Left ventricle myocardium superior (tissue), 1 donor: Measurements from ENCODE around the gene TSTD2. TPM values are rescaled to one million over a fixed set of nuclear protein-coding genes. Genes with fewer than 3 reads are reported as not detected.

Experiments used
- ATAC-seq: fragments of 200-7000 bp; cut with Tn5 transposase; one replicate; pipeline ENCODE4 v1.9.1; 2020; ENCODE audit warnings: mild to moderate bottlenecking, moderate library complexity
- DNase-seq: peaks from one replicate; pipeline ENCODE4 v3.0.0-alpha.2; 2020
- intact Hi-C: fragments of 100-400 bp; cut with micrococcal nuclease; formaldehyde crosslinking; loops from one replicate; pipeline ENCODE4 v1.11.0; 2022
- long read RNA-seq: library from polyadenylated mRNA; unstranded; transcript quantifications from one replicate; pipeline ENCODE4 v2.0.0, GENCODE V29; 2021
- total RNA-seq: library from RNA; stranded (reverse); fragmentation: NEBNext Ultra II Directional; extraction: Animal tissue kit (Norgen Biotek cat#: 25700); gene quantifications from one replicate; pipeline ENCODE4 v1.2.1, GENCODE V29; 2021
- donor health status: DM: no; HTN: yes; CAD: no; lungs with severe emphysema.

The TSTD2 gene
- 25.9 TPM for total RNA-seq
- long read RNA-seq, full-length matches to known transcripts: 27 of 37 reads
- long read RNA-seq, partial matches to known transcripts: 6 of 37 reads
- long read RNA-seq, other reads (novel, unspliced or antisense): 4 of 37 reads

DNA sequence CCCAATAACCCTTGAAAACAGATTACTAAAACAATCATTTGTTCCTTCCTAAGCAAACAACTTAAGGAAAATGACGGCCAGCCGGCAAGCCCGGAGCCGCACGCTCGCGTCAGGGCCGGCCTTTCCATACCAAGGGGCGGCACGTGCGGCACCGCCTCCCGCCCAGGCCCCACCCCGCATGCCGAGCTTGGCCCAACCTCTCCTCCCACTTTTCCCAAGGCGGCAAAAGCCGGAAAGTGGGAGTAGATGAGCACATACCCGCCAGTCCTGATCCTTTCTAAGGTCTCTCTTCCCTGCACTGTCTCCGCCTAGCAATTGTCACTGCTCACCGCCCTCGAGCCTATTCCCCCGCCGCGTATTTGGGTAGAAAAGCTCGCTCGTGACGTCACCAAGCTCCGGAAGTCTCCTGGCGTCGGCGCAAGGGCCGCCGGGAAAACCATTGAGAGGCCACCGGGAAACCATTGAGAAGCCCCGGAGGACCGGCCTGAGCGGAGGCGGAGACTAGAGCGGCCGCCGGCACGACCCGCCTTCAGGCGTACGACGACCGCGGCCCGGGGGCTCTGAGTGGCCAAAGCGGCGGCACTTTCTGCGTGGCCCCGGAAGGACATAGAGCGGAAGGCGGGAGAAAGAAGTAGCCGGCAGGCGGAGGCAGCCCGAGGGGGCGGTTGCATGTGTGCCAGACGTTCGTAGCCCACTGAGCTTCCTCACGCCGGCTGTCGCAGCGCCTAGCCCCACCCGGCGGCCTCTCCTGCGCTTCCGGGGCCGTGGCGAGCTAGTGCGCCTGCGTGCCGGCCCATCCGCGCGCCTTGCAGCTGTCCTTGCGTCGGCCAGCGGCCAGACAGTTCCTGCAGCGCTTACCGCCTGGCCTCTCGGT is at the start of gene TSTD2, which contains the start of gene NCBP1:
TSS of gene TSTD2 (minus strand) at position 384 of the 874 bp plus-strand sequence. CDS start 5,806 bp downstream, outside the sequence.
TSS of gene NCBP1 (plus strand) at position 837 of the 874 bp plus-strand sequence. CDS start 61 bp downstream, outside the sequence.
- peak; percentile 99 for DNase-seq
- peak; percentile 93 for ATAC-seq
- intact Hi-C loops: loop anchor here (10.0 kb wide), 1 partner anchor 62 kb away; the partner anchor contains the start of gene XPA

DNA sequence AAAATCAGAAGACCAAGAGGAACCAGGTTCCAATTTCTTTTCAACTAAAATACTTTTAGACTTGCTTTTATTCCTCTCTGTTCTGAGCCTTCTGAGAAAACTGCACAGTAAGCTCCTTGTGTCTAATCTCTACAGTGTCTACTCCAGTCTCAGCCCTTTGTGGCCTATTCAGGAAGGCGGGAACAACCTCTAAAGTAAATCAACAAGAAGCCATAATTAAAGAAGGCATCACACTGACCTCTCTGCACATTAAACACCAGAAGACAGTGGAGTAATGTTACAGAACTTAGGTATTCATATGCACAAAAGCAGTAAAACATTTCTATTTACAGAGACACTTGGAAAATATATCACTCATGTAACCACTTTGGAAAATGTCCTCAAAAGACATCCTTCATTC is 49.1 kb upstream of the TSTD2 start:
- DNase-seq: no peak
- intact Hi-C loops: no loop called here
- no peak for ATAC-seq

DNA sequence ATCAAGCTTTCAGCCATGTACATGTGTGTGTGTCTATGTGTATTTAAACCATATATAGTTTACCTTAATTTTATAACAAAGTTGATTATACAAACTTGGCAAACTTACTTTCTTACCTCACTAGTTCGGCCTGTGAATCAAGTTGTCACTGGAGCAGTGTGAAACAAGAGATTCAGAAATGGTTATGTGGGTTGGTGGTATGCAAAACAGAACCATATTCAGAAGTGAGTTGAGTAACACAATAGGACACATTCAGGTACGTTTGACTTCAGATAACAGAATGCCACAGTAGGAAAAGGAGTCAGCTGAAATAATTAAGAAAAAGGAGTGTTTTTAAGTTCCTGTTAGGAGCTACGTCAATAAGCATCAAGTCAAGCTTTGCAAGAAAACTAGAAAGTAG is 42.5 kb upstream of the TSTD2 start:
- ATAC-seq (no peak), DNase-seq (no peak)
- intact Hi-C loops: no loop called here

GRCh38 chr9:97673922-97674321 is 40.8 kb upstream of the TSTD2 start:
- no peak for ATAC-seq
- intact Hi-C loops: no loop called here
- no peak for DNase-seq

- ATAC-seq: no peak
- intact Hi-C loops: no loop called here
- DNase-seq: no peak
These were observed 39.2 kb upstream of the TSTD2 start for GRCh38 chr9:97672403-97672802.

DNA sequence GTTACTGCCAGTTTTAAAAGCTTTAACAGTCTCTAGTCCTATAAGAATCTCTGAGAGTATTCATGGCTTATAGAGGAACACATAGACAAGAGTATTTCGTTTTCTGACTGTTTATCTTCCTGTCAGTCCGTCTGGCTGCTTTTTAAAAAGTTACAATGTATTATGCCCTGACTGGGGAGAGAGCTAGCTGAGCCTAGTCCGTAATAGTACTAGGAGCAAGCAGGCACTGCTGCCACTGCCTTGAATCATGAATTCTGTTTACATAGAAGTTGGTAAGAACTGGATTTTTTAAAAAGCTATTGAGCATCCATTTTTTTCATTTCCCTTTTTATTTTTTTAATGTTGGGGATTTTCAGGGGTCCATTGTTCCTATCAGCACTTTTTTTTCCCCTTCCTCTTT is 37.4 kb upstream of the TSTD2 start:
- DNase-seq: no peak
- ATAC-seq: no peak
- intact Hi-C loops: no loop called here

GRCh38 chr9:97668485-97668884 is 35.3 kb upstream of the TSTD2 start:
- intact Hi-C loops: no loop called here
- DNase-seq (no peak), ATAC-seq (no peak)

- ATAC-seq (no peak), DNase-seq (no peak)
- intact Hi-C loops: no loop called here
These were observed 33.9 kb upstream of the TSTD2 start for GRCh38 chr9:97666907-97667686.

GRCh38 chr9:97665742-97666141 is 32.6 kb upstream of the TSTD2 start:
- intact Hi-C loops: no loop called here
- ATAC-seq (no peak), DNase-seq (no peak)

DNA sequence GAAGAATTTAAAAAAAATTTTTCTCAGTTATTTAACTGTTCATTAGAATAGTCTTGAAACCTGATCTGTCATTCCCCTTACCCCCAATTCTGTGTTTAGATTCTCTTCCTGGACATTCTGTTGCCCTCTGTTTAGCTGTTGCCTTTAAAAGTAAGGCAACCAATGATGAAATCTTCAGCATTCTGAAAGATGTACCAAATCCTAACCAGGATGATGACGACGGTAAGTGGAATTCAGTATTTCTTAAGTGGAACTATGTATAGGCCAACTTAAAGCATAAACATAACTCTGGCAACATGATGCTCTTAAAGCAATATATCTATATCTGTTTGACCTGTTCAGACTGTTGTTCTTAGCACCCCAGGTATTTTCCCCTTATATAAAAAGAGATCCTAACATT is 27.7 kb upstream of the TSTD2 start:
- intact Hi-C loops: no loop called here
- ATAC-seq: no peak

DNA sequence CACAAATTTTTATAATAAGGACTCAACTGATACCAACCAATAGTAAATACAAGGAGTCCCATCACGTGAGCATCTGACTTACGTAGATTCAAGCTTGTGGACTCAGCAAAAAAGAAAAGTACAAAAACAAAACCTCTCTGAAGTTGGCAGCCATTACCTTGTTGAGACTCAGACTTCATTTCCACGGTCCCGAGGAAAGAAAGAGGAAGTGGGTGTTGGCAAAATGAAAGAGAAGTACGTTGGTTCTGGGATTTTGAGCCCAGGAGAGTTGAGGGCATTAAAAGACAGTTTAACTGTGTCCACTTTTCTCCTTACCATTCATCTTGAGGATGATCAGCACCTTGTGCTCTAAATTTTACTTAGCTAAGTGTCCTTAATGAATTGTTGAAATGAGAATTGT is 27.2 kb upstream of the TSTD2 start:
- ATAC-seq (no peak), DNase-seq (no peak)
- intact Hi-C loops: no loop called here

More for the DNA sequence above, 27.7 kb upstream of the TSTD2 start:
- DNase-seq: no peak

GRCh38 chr9:97659771-97660170 is 26.6 kb upstream of the TSTD2 start:
- no peak for ATAC-seq
- DNase-seq: no peak
- intact Hi-C loops: no loop called here

DNA sequence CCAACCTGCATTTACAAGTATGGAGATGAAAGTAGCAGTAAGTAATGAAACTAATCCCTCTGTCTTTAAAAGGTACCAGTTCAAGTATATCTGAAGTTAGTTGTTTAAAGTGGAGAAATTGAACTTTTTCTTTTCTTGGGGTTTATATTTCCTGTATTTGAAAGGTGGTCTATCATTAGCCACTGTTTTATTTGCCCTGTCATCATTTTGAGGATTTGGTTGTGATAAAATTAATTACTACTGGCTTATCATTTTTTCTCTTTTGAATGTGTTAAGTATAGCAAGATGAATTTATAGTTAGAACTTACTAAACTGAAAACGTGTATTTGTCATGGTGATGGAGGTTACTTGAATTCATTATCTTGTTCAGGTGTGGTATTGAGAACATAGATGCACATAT is 25.5 kb upstream of the TSTD2 start:
- intact Hi-C loops: no loop called here
- DNase-seq (no peak), ATAC-seq (no peak)

DNA sequence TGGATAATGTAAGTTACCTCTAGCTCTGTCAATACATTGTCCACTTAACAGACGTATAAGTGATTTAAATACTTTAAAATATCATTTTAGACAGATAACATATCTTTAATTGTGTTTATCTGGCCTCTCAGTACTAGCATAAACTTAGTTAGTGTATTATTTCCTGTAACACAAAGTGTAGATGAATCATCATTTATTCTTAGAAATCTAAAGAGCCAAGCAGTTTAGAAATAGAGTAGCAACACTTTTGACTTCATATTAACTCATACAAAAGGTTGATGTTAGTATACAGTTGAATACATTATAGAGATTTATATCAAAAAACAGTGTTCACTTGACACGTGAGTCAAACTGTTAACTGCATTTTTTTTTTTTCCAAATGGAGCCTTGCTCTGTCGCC is 18.5 kb upstream of the TSTD2 start:
- intact Hi-C loops: no loop called here
- peak; percentile 63 for ATAC-seq
- no peak for DNase-seq

DNA sequence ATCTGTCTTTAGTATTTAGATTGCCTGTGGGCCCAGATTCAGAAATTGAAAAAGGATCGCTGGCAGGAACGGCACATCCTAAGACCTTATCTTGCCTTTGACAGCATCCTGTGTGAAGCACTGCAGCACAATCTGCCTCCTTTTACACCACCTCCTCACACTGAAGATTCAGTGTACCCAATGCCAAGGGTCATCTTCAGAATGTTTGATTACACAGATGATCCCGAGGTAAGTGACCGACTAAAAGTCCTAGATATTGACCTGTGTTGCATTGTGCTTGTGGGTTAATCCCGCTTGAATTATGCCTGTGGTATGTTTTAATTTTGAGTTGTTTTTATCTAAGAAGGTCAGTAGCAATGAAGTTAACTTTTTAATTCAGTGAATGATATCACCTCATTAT is 14.8 kb upstream of the TSTD2 start:
- no peak for DNase-seq
- no peak for ATAC-seq
- intact Hi-C loops: no loop called here

GRCh38 chr9:97645720-97646119 is 12.6 kb upstream of the TSTD2 start:
- DNase-seq (no peak), ATAC-seq (no peak)
- intact Hi-C loops: no loop called here

- DNase-seq (no peak), ATAC-seq (peak; percentile 37)
- intact Hi-C loops: no loop called here
These were observed 7.2 kb upstream of the TSTD2 start for GRCh38 chr9:97640325-97640724.

GRCh38 chr9:97638666-97639065 is 5.5 kb upstream of the TSTD2 start:
- DNase-seq: no peak
- no peak for ATAC-seq
- intact Hi-C loops: loop anchor here (10.0 kb wide), 1 partner anchor 56 kb away; the partner anchor contains the start of gene XPA

- intact Hi-C loops: loop anchor here (10.0 kb wide), 1 partner anchor 58 kb away; the partner anchor contains the start of gene XPA
- ATAC-seq (no peak), DNase-seq (no peak)
These were observed 3.7 kb upstream of the TSTD2 start for GRCh38 chr9:97636903-97637302.

DNA sequence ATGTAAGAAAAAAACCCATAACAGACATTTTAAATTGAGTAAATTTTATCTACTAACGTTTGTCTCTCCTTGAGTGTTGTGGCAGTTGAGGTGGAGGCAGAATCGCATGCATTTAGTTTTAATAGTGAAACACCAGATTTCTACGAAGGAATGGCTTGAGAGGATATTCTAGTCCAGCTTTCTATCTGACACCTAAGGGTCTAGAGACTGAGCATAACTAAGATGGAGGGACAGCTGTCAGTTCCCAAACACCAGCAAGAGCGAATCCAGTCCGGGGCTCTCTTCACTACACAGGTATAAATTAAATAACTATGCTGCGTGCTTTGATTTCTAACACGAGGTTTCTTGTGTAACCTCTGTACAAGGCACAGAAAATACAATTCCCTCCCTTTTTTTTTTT is 1.9 kb upstream of the TSTD2 start:
- intact Hi-C loops: loop anchor here (10.0 kb wide), 1 partner anchor 60 kb away; the partner anchor contains the start of gene XPA
- DNase-seq: no peak
- no peak for ATAC-seq
